ENCODE measurements around the gene KRTAP2-4. TPM values are rescaled to one million over a fixed set of nuclear protein-coding genes. Genes with fewer than 3 reads are reported as not detected.
A peak's percentile ranks its signal among the peaks of the same experiment; 100 is the strongest.
"Not testable (repeated sequence)": the region's sequence is repeated elsewhere in the genome, so short reads cannot be mapped to it uniquely, and the experiment has no call there.

The KRTAP2-4 gene
- polyA plus RNA-seq, 1 donor, result not detected

DNA sequence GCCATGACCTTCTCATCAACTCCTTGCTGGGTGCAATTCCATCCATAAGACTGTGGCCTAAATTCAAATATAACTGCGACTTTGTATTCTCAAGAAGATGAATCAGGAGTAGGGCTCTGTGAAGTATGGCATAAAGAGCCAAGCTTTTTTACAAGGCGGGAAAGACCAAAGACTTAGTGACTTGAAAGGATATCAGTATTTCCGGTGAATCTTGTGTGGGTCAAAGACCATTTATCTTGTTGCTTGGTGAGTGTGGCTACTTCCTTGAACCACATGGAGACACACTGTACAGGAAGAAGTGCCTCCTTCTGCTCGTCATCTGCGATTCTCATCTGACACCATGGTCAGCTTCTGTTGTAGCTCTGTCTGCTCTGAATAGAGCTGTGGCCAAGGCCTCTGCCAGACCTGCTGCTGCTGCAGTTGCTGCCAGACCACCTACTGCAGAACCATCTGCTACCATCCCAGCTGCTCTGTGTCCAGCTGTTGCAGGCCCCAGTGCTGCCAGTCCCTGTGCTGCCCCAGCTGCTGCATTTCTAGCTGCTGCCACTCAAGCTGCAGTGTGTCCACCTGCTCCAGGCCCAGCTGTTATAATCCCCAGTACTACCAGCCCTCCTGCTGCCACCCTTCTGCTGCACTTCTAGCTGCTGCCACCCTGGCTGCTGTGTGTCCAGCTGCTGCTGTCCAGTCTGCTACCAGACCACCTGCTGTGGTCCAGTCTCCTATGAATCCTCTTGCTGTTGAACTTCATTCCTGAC lies 6.1 kb upstream of the KRTAP2-4 start:
- DNase-seq, result no peak

DNA sequence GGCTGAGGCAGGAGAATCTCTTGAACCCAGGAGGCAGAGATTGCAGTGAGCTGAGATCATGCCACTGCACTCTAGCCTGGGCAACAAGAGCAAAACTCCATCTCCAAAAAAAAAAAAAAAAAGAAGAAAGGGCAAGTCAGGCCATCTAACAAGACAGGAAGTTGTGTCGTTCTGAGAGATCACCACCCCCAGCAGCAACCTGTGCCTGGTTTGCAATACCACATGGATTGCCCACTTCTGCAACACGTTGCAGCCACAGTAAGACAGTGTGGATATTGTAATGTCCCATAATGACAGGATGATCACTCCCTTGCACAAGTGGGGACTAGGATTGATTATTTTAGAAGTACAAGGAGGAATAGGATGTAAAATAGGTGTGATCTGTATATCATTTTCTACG lies 3.4 kb upstream of the KRTAP2-4 start:
- no peak for DNase-seq

- no peak for DNase-seq
Observed at GRCh38 chr17:41067281-41067680, 1.6 kb upstream of the KRTAP2-4 start.

GRCh38 chr17:41065016-41065689 lies 526 bp downstream of the KRTAP2-4 start:
- not testable (repeated sequence) for DNase-seq

DNA sequence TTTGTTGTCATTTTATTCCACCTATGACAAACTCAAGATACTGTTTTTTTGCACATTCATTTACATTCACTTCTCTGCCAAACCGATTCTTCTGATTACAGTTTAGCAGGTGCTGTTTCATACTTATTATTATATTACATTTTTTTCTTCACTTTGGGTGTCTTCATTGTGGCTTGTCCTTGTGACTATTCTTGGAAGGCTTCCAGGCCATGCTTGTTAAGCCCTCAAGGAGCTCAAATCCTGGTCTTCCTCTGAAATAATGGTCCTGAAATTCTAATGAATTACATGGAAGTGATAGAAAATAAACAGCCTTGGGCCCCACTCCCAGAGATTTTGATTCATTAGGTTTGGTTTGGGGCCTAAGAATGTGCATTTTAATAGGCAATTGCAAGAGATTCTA lies 1.4 kb downstream of the KRTAP2-4 start:
- no peak for DNase-seq

GRCh38 chr17:41063449-41063848 lies 2.2 kb downstream of the KRTAP2-4 start:
- no peak for DNase-seq

DNA sequence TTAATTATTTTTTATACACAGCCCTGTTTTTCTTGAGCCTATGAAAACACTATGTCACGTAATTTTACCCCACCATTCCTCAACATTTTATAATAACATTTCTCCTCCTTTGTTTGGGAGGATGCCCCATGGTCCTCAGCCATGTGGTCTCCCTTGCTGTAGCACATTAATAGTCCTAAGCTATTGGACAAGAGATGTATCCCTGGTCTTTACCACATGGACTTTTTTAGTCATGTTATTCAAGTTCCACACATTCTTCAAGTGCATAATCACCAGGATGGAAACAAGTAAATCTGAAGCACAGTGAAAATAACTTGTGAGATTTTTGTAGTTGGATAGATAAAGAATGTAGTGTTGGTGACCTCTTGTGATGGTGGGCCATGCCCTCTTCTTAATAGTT lies 3.7 kb downstream of the KRTAP2-4 start:
- no peak for DNase-seq

DNA sequence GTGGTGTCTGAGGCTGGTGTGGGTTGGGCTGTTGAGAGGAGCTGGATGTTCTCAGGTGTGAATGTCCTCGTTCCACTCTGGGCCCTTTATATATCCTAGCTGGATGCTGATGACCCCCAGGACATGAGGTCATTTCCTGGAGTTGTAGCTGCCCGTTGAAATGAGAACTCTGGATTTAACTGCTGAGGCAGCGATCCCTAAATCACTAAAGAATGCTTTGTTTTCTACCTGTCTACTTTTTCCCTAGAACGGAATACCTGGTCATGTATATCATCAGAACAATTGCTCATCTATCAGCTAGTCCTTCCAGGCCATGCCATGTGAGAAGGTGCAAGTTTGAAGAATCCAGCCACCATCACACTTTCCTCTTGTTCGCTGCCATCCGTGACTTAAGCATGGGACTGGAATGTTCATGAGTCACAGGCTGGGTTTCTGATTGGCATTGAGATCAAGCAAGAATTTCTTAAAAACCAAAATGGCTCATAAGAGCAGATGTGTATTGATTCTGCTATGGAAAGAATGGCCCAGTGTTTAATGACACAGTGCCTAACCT lies 5.6 kb downstream of the KRTAP2-4 start, which contains the start of gene KRTAP2-3:
TSS of gene KRTAP2-3 (minus strand) at position 63 of the 553 bp plus-strand sequence. CDS start 64 bp downstream, outside the sequence.
- no peak for DNase-seq

DNA sequence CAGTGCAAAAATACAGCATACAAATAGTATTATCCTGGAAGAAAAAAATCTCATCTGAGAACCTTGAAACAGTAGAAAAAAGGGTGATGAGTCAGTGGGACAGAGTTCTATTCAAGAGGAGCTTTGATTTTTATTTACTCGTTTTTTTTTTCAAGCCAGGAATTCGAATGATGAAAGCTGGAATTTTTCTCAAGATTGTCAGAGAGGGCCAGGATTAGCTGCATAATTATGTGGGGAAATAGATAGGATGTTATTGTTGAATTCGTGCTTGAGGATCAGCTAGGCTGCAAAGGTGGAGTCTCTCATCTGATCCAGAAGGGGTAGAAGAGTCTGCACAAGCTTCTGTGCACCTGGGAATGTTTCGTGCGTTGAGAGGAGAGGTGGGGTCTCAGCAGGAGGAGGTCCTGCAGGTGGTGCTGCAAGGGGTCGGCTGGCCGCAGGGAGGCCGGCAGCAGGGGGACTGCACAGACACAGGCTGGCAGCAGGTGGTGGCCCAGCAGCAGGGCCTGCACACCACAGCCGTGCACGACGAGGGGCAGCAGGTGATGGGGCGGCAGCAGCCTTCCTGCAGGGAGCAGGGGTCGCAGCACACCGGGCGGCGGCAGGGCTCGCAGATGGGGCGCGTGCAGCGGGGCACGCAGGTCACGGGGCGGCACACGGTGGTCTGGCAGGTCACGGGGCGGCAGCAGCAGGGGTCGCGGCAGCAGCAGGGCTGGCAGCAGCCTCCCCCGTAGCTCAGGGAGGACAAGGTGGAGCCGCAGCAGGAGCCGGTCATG lies 6.2 kb downstream of the KRTAP2-4 start:
- DNase-seq, result not testable (repeated sequence)

DNA sequence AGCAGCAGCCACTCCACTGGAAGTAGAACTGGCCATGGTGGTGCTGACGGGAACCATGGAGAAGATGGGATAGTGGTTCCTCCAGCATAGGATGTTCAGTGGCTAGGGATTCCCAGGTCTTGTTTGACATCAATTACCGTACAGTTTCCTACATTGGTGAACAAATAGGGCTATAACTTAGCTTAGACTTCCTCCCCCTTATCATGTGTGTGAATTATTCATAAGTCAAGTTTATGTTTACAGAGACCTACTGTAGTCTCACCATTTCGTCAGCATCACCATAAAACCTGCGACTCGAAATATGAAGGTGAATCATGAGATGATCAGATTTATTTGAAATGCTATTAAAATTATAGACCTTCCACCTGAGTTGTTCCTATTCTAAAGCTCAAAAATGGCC lies 6.9 kb downstream of the KRTAP2-4 start:
- DNase-seq, result no peak

DNA sequence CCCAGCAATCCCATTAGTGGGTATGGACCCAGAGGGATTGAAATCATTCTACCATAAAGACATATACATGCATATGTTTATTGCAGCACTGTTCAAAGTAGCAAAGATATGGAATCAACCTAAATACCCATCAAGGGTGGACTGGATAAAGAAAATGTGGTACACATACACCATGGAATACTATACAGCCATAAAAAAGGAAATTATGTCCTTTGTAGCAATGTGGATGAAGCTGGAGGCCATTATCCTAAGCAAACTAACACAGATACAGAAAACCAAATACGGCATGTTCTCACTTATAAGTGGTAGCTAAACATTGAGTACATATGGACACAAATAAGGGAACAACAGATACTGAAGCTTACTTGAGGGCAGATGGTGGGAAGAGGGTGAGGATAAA lies 8.1 kb downstream of the KRTAP2-4 start:
- no peak for DNase-seq

DNA sequence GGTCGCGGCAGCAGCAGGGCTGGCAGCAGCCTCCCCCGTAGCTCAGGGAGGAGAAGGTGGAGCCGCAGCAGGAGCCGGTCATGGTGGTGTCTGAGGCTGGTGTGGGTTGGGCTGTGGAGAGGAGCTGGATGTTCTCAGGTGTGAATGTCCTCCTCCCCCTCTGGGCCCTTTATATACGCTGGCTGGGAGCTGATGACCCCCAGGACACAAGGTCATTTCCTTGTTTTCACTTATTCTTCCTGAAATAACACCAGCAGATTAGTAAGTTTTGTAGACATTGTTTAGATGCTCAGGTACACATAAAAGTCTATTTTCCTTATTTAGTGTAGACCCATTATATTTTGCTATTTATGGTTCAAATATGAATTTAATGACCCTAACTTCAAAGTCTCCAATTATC lies 10.5 kb downstream of the KRTAP2-4 start, which contains the start of gene KRTAP2-2:
TSS of gene KRTAP2-2 (minus strand) at position 101 of the 400 bp plus-strand sequence. CDS start at position 82, 19 bp downstream.
- DNase-seq, result not testable (repeated sequence)

DNA sequence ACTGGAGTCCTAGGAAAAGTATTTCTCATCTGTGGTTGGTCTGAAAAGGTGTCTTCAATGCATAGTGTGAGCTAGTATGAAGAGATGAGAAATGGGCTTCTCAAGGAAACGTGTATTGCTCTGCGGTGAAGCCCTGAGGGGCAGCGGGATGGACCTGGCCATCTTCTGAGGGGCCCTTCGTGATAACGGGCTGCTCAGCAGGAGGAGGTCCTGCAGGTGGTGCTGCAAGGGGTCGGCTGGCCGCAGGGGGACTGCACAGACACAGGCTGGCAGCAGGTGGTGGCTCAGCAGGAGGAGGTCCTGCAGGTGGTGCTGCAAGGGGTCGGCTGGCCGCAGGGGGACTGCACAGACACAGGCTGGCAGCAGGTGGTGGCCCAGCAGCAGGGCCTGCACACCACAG lies 11.1 kb downstream of the KRTAP2-4 start:
- DNase-seq, result not testable (repeated sequence)

DNA sequence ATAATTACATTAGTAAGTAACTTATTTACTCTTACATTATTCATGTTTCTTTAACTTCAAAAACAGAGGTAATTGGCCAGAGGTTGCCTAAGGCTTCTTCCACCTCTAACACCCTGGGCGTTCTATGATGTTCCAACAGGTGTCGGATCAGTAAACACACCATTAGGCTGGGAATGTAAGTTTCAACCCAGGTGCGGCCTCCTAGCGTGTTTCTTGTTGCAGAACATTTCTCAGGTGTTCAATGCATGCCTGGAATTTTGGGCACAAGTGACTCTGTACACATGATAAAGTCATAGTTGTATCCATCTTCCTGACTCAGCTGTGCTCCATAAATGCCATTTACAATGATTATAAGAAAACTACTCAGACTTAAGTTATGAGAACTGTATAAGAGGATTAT lies 11.7 kb downstream of the KRTAP2-4 start:
- DNase-seq, result peak; percentile 27

DNA sequence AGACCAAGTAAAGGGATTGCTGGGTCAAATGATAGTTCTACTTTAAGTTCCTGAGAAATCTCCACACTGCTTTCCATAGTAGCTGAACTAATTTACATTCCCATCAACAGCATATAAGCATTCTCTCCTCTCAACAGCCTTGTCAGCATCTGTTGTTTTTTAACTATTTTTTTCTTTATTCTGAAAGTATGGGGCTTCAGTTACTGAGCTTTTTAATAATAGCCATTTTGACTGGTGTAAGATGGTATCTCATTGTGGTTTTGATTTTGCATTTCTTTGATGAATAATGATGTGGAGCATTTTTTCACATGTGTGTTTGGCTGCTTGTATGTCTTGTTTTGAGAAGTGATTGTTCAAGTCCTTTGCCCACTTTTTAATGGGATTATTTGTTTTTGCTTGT lies 13.1 kb downstream of the KRTAP2-4 start:
- DNase-seq, result no peak

- no peak for DNase-seq
Observed at GRCh38 chr17:41049110-41049509, 16.6 kb downstream of the KRTAP2-4 start.

DNA sequence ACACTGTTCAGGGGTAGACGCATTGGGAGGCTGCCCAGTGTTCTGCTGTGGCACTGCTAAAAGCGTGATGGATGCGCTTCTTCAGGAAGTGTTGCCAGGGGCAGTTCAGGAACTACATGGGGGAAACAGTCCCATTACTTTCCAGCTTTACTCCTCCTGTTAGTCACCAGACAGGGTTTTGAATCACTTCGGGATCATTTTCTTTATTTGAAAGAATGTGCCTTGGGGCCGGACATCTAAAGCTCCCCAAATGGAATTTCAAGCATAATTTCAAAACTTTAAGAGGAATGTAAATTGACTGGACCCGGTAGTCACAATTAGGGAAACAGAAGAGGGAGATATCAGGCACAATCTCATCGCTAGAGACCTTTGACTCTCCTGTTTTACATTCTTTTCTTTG lies 17.2 kb downstream of the KRTAP2-4 start:
- DNase-seq, result no peak

GRCh38 chr17:41046735-41047465 lies 18.8 kb downstream of the KRTAP2-4 start, which contains the start of gene KRTAP2-1:
Gene KRTAP2-1 (minus strand): TSS chr17:41047316. CDS start chr17:41047267, 49 bp downstream.
- DNase-seq, result not testable (repeated sequence)

GRCh38 chr17:41042953-41043352 lies 22.7 kb downstream of the KRTAP2-4 start:
- no peak for DNase-seq

DNA sequence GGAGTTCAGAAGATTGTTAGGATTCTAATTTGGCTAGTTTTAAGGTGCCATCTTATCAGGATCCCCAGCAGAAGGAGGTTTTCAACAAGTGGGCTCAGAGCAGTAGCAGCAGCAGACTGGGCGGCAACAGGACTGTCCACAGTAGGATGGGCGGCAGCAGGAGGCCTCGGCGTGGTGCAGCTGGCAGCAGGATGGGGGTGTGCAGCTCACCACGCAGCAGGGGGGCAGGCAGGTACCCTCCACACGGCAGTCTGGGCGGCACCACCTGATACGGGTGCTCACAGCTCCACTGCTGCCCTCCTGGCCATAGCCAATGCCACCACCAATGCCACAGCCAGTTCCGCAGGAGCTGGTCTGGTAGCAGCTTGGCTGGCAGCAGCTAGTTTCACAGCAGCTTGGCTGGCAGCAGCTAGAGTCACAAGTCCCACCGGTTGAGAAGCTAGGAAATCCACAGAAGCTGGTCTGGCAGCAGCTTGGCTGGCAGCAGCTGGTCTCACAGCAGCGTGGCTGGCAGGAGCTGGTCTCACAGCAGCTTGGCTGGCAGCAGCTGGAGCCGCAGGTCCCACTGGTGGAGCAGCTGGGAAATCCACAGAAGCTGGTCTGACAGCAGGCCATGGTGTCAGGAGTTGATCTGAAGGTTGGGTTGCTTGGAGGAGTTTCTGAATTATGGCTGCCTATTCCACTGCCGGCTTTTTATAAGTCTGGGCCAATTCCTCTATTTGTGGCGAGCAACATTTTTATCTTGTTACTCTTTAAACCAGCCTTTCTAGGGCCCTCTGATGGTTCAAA lies 24.7 kb downstream of the KRTAP2-4 start, which contains the start of gene KRTAP1-1:
TSS of gene KRTAP1-1 (minus strand) at position 668 of the 789 bp plus-strand sequence. CDS start at position 615, 53 bp downstream.
- not testable (repeated sequence) for DNase-seq

Data from left kidney (tissue), 2 donors.